T-helper 1 cell (primary cell): ENCODE measurements around the gene LRRC71.

Experiments used
- DNase-seq, 5 donors: peaks; one replicate each; pipeline ENCODE4 v3.0.0-alpha.2; 2012 to 2020

LRRC71 gene

DNA sequence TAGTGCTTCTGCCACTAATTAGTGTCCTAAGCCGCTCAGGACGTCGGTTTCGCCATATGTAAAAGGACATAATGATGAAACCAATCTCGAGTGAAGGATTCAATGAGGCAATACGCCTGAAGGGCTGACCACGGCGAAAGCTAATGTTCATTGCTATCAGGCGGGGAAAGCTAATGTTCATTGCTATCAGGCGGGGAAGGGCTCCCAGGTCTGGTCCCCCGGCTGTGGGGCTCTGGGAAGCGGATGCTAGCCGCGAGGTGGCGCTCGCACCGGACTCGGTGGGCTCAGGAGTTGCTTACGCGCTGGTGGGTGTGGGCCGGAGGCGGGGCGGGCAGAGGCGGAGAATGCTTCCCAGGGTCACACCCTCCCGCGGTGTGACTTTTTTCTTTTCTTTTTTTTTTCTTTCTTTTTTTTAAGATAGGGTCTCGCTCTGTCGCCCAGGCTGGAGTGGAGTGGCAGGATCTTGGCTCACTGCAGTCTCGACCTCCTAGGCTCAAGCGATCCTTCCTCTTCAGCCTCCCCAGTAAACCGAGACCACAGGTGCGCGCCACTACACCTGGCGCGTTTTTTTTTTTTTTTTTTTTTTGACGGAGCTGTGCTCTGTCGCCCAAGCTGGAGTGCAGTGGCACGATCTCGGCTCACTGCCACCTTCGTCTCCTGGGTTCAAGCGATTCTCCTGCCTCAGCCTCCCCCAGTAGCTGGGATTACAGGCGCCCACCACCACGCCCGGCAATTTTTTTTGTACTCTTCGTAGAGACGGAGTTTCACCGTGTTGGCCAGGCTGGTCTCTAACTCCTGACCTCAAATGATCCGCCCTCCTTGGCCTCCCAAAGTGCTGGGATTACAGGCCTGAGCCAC, 28.0 kb upstream of the LRRC71 start:
- peak; percentile 66 to 80 (median 76) for DNase-seq

DNA sequence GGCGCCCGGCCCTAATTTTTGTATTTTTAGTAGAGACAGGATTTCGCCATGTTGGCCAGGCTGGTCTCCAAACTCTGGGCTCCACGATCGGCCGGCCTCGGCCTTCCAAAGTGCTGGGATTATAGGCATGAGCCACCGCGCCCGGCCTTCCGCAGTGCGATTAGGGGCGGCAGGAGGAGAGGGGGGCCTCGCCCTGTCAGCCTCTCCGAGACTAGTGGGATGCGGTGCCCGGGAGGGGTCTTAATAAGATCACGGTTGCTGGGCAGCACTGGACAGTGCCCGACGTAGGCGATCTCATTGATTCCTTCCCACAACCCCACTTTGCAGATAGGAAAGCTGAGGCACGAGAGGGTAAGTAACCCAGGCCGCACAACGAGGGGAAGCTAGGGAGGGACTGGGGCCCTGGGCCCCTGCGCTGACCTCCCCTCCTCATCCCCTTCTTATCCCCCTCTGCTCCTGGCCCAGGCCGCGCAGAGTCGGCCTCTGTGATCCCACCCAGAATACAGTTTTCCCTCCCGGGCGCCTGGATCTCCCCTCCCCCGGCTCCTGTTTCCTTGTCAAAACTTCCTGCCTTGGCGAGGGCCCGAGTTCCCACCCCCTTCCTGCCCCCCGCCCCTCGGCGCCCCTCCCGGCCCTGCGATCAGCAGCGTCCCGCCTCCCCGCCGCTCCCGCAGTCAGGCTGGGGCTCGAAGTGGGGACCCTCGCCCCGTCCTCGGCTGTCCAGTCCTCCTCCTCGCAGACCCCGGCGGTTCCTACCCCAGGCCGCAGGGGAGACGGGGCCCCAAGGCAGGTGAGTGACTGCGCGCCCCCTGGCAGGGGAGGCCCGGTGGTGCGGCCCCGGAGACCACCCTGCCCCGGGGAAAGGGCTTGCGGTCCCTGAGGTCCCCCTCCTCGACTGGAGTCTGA, 27.1 kb upstream of the LRRC71 start, which contains the start of gene PEAR1:
Gene PEAR1 (plus strand): TSS at position 671 of the 906 bp plus-strand sequence. CDS start 10,209 bp downstream, outside the sequence.
- no peak for DNase-seq

DNA sequence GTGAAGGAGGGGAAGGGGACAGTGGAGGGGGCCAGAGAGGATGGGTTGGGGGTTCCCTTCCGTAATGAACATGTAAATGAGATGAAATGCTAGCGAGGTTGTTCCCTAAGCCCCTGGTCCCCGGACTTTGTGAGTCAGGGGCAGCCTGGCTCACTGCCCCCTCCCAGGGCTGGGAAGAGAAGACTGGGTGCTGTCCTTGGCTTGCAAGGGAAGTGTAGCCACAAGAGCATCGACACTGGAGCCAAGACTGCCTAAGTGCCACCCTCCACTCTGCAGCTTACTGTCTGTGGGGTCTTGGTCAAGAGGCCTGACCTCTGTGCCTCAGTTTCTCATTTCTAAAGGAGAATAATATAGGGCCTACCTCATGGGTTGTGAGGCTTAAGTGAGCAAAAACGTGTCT, 26.4 kb upstream of the LRRC71 start:
- DNase-seq, result no peak

DNA sequence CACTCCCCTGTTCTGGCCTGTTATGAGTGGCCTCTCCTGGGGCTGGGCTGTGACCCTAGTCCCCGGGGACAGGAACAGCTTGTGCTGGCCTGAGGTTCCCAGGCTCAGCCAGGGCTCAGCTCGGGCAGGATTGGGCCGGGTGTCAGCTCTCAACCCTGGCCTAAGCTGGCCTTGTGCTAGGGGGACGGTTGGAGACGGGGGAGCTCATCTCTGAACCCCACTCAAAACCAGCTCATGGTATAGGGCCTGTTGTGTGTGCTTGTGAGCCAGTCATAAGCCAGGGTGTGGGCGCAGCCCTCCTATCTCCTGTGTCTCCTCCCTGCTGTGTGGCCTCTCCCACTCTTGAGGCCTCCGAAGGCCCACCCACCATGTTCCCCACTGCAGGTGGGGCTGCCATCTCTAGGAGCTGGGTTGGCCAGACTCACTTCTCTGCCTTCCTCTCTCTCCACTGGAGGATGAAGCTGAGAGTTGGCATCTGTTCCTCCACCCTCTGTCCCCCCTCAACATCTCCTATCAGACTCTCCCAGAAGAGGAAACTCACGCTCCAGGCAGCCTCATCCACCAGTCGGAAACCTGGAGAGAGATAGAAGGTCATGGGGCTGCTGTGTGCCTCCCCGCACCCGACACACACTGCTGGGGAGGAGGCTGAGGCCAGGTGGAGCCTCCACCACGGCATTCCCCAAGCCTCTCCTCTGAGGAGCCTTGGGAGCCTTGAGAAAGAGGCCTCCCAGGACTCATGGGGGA, 25.5 kb upstream of the LRRC71 start:
- DNase-seq, result no peak

DNA sequence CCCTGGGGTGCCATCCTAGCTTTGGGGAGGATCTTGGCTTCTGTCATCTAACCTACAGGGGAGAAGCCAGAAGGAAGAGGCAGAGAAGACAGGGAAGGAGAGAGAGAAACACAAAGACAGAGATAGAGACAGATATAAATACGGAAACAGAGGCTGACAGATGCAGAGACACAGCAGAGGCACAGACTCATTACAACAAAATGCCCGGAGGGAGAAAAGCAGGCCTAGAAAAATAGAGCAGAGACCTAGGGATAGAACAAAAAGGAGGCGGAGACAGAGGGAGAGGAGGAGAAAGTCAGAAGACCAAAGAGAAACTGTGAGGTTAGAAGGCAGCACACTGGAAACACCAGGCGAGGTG, 25.0 kb upstream of the LRRC71 start:
- no peak for DNase-seq

DNA sequence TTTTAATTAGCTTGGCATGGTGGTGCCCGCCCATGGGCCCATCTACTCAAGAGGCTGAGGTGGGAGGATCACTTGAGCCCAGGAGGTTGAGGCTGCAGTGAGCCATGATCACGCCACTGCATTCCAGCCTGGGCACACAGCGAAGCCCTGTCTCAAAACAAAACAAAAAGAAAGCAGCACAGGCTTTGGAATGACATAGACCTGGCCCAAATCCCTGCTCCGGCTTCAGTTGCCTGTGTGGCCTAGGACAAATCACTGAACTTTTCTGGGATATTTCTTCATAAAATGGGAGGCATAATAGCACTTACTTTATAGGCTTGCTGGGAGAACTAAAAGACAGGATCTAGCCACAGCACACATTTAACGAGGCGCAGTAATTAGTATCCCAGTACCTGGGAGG, 24.5 kb upstream of the LRRC71 start:
- no peak for DNase-seq

DNA sequence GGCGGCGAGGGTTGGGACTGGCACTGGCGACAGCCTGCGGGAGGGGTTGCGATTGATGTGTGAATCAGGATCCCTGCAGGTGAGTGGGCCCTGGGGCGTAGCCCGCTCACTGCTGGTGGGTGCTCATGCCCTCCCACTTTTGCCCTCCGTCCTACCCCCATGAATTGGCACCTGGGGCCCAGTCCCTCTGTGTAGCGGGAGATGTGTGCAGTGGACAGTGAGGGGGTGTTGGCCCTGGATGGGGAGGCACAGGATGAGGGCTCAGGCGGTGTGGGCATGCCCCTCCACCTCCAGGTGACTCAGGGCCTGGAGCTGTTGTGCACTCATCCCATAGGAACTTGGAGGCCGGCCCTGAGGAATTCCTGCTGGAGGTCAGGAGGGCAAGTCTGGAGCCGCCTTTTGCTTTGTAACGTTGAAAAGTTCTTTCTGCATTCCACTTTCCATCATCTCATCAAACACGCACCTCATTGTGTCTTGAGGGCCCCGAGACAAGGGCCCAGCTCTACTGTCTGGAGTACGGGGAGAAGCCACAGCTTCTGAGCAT, 23.9 kb upstream of the LRRC71 start:
- DNase-seq, result no peak

DNA sequence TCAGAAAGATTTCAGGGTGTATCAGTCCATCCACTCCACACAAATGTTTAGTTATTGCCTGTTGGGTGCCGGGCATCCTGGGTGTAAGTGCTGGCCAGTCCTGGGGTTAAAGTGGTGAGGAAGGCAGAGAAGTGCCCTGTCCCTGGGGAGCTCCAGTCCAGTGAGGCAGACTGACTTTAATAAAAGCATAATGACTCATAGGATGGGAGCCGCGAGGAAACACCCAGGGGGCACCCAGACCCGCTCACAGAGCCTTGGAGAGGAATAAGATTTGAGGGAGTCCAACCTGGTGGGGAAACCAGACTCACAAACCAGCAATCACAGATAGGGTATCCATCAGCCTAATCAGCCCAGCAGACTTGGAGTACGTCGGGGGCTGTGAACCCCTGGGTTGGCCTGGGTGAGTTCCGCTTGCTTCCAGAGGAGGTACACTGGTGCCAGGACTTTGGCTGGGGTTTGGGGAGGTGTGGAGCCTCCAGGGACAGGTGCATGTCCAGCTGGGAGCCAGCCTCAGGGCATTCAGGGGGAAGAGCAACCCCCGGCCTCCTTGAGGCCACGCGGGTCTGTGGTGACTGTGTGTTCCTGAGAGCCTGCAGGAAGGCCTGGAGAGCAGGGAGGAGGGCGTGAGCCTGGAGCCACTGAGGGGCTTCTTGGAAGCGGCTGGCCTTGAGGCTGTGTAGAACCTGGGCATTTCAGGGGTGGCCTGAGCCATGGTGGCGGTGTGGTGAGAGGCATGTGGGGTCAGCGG, 23.2 kb upstream of the LRRC71 start:
- no peak for DNase-seq

DNA sequence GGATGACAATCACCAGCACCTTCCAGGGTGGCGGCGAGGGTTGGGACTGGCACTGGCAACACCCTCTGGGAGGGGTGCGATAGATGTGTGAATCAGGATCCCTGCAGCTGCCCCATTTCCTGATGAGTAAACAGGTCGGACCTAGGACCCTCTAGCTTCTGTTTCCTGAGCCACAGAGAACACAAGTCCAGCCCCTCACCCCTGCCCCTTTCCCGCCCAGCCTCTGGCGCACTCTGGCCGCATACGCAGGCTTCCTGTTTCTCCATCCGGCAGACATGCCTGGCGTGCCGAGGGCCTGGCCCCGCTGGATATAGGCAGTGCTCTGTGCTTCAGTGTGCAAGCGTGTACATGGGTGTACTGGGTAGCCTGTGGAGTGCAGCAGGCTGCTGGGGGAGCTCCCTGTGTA, 22.3 kb upstream of the LRRC71 start:
- no peak for DNase-seq

DNA sequence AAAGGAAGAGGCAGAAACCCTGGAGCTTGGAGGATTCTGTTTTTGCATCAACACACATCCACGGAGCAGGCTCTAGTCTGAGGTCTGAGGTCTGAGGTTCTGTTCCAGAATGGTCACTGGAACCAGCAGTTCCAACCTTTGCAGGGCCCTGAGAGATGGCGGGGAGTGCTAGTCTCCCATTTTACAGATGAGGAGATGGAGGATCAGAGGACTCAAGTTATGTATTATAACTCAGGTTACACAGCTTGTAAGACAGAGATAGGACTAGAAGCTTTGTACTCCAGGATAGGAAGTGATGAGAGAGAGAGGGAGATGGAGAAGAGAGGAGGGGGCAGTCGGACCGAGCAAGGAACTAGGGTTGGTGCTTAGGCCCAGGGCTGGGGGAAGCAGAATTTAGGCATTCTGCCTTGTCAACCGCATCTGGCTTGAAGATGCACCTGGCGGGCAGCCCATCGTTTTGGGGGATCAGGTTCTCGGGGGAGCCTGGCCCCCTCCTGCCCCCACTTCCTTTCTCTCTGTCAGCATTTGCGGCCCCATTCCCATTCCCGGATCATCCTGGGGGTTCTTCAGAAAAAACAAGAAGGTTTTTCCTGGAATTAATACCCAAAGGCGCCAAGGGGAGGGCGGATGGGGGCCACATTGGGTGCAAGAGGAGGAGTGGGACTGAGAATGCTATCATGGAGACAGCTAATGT, 21.3 kb upstream of the LRRC71 start:
- no peak for DNase-seq

DNA sequence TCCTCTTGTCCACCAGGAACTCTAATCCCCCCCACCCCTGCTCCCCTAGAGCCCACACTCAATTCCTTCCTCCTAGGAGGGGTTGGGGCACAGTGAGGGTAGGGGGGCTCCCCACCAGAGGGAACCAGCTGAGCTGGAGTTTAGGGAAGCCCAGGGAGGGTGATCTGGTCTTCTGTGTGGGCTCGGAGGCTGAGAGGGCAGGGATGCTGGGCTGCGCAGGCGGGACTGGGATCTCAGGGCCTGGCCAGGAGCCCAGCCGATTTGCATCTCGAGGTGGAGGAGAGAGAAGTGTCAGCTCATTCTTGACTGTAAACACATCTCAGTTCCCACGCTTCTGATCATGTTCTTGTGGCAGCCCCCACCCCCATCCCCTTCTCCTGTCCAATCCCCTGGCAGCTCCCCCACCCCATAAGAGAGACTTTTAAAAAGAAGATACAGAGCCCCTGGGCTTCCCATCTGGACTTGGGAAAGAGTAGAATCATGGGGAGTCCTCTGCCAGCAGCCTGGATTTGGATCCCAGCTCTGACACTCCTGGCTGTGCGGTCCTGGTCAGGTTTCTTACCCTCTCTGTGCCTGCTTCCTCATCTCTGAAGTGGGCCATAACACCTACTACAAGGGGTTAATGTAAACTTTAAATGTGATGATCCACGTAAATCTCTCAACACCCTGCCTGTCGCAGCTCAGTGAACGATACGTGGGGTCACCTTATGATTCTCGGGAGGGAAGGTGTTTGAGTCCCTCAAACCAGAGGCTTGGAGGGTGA, 20.3 kb upstream of the LRRC71 start:
- no peak for DNase-seq

DNA sequence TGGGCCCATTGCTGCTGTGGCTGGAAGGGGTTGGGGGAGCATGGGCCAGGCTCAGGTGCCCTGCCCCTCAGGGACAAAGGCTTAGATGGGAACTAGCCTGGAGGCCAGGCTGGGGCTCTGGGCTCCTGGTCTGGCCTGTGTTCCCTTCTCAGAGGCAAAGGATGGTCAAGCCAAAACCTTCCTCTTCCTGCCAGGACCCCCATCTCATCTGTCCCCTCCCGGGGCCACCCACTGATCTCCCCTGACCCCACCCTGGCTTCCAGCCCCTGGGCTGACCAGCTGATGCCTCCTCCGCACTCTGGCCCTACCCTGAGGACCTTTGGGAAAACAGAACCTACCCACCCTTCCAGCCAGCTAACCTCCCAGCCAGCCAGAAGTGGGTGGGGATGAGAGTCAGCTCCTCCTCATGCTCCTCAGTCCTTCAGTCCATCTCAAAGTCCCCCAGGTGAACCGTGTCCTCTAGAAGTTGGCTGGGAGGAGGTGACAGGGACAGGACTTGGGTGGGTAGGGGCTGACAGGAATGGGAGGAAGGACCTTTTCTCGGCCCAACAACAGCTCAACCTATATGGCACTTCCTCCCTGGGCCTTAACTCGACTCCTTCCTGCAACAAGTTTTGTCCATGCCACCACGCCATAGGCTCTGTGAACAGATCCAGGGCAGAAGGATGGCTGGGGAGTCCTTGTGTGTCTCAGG, 19.4 kb upstream of the LRRC71 start:
- DNase-seq, result no peak

DNA sequence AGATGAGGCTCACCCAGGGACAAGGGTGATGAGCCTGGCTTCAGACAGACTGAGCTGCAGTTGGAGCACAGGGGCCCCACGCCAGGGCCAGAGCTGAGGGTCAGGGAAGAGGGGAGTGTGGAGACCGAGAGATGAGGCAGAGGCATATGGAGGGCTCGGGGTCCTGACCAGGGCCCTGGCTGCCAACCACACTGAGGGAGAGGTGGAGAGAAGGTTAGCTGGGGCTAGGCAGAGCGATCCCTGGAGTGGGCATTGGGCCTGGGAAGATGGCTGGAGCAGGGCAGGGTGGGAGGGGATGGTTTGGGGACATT, 18.9 kb upstream of the LRRC71 start:
- no peak for DNase-seq

DNA sequence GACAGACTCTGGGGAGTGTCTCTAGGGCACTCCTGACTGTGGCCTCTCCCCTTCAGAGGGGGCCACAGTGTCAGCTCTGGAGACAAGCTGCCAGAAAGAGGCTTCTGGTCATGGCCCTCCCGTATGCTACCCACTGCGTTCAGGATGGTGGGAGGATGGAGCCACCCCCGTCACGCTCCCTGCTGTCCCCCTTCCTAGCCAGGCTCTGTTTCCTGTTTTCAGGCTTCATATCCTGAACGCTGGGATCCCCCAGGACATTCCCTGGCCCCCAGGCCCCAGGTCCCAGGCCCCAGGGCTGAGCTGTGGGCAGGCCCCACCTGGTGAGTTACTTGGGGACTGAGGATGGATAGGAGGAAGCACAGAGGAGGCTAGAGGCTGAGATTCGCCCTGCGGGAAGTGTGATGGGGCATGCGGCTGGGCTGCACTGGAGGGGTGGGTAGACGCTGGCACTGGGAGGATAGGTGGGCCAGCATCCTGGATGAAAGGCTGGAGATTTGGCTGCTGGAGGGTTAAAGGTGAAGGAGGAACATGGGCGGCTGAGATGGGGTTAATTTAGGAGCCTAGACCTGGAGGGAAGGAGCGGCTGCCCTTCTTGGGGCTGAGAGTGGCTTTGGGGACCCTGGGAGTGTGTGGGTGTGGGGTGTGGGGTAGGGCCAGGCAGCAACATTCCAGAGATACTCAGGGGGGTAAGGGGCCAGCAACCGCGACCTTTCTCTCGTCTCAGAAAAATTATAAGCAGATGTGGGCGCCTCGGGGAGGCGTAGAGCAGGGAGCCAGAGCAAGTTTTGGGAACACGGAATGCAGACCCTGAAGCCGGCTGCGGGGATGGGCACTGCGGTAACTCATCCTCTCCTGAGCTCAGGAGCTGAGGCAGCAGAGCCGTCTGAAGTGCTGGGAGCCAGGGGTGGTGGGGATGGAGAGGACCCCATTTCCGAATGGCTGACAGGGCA, 18.2 kb upstream of the LRRC71 start:
- DNase-seq, result no peak

DNA sequence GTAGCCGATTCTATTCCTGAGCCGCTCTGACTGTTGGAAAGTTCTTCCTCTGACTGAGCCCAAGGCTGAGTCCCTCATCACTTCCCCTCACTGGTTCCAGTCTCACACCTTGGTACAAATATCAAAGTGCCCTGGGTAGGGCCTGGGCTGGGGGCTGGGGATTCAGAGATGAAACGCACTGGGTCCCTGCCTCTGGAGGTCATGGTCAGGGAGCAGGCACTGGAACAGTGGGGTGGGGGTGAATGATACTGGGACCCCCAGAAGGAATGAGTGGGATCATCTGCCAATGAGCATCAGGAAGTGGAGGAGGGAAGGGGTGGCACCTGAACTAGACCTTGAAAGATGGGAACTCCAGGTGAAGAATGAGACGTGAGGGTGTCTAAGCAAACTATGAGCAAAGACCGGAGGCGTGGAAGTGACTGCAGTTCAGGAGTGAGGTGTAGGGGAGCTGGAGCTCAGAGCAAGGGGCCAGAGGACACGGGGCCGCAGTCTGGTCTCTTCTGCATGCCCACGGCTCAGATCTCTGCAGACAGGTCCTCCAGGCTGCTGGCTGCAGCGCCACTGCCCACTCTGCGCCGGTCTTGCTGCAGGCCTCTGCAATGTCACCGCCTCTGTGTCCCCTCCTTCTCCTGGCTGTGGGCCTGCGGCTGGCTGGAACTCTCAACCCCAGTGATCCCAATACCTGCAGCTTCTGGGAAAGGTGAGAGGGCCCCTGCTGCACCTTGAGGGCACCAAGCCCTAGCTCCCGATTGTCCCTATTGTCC, 16.9 kb upstream of the LRRC71 start:
- DNase-seq, result no peak

DNA sequence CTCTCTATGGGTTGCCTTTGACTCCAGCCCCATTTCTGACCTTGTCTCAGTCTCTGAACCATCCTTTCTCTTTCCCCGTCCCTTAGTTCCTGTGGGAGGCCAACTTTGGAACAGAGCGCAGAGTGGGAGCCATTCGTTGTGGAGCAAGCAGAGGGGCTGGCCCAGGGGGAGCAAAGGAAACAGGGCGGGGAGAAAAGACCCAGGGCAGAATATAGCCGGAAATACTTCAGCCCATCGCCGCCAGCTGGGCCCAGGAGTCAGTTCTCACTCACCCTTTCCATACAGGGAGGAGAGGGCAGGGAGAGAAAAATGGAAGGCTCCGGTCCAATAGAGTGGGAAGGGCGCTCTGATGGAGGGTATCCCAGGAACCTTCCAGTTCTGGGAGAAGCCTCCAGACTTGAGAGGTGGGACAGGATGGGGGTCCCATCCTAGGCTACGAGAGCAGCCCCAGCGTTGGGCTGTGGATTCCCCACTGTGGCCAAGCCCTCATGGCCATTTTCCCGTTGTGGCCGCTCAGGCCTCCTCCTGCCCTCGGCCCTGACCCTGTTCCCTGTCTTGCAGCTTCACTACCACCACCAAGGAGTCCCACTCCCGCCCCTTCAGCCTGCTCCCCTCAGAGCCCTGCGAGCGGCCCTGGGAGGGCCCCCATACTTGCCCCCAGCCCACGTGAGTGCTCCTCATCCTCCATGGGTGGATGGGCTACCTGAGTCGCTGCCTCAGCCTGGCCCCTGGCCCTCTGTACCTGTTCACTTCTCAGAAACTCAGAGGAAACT, 16.1 kb upstream of the LRRC71 start:
- no peak for DNase-seq

DNA sequence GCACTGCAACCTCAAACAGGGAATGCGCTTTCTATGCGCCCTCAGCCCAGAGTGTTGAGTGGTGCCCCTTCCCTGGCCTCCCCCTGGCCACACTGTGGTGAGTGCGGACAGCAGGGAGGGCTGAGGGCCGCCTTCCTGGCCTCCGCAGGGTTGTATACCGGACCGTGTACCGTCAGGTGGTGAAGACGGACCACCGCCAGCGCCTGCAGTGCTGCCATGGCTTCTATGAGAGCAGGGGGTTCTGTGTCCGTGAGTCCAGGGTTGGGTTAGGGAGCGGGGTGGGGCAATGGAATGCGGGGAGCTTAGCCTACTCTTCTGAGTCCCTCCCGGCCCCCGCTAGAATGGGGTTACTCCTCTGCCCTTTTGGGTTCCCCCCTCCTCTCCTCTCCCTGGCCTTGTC, 15.3 kb upstream of the LRRC71 start:
- DNase-seq, result no peak
